Parathyroid adenoma (tissue), 2 donors: ENCODE measurements around the gene C12orf43.

Experiments used
- H2AFZ ChIP-seq: fragments of 300-600 bp; sonication (generic); one replicate; pipeline ENCODE4 v1.7.0; 2017; ENCODE audit warnings: antibody characterized with exemption, mild to moderate bottlenecking
- H3K27ac ChIP-seq: fragments of 300-600 bp; sonication (generic); one replicate; pipeline ENCODE4 v1.7.0; 2017
- H3K27me3 ChIP-seq: fragments of 300-600 bp; sonication (generic); one replicate; pipeline ENCODE4 v1.7.0; 2017; ENCODE audit warnings: low read length; ENCODE audit not compliant: control insufficient read depth, insufficient read depth
- H3K36me3 ChIP-seq: fragments of 300-600 bp; sonication (generic); one replicate; pipeline ENCODE4 v1.7.0; 2017; ENCODE audit warnings: low read length; ENCODE audit not compliant: control insufficient read depth, insufficient read depth
- H3K4me1 ChIP-seq: fragments of 300-600 bp; sonication (generic); one replicate; pipeline ENCODE4 v1.7.0; 2017; ENCODE audit warnings: control low read depth
- H3K4me2 ChIP-seq: fragments of 300-600 bp; sonication (generic); one replicate; pipeline ENCODE4 v1.7.0; 2017; ENCODE audit warnings: low read length
- H3K4me3 ChIP-seq: fragments of 300-600 bp; sonication (generic); one replicate; pipeline ENCODE4 v1.7.0; 2017; ENCODE audit warnings: low read depth, low read length
- H3K79me2 ChIP-seq: fragments of 300-600 bp; sonication (generic); one replicate; pipeline ENCODE4 v1.7.0; 2017; ENCODE audit warnings: control low read depth
- H3K9ac ChIP-seq: fragments of 300-600 bp; sonication (generic); one replicate; pipeline ENCODE4 v1.7.0; 2017; ENCODE audit warnings: mild to moderate bottlenecking
- H3K9me3 ChIP-seq: fragments of 300-600 bp; sonication (generic); one replicate; pipeline ENCODE4 v1.7.0; 2017; ENCODE audit warnings: low read length; ENCODE audit not compliant: control insufficient read depth
- CTCF ChIP-seq: fragments of 300-600 bp; sonication (generic); IDR thresholded peaks from one replicate; pipeline ENCODE4 v1.7.0; 2017; ENCODE audit warnings: antibody characterized with exemption, mild to moderate bottlenecking
- donor health status: primary hyperparathyroidism.

C12orf43 gene

GRCh38 chr12:120979862-120980696, 36.2 kb downstream of the C12orf43 start:
- Histone ChIP-seq H3K27me3 (no peaks in the 10 kb centered on the region), H3K36me3 (no peaks in the 10 kb centered on the region), H3K9me3 (no peaks in the 10 kb centered on the region), H3K4me3 (no peak overlapping the region), H3K79me2 (no peaks in the 10 kb centered on the region), H2AFZ (no peak overlapping the region), H3K9ac (no peak overlapping the region), H3K4me1 (no peaks in the 10 kb centered on the region), H3K4me2 (no peak overlapping the region), H3K27ac (no peak overlapping the region)
- TF ChIP-seq CTCF = no peak

GRCh38 chr12:120979220-120979861, 36.9 kb downstream of the C12orf43 start:
- H3K9me3 ChIP-seq = no peaks in the 10 kb centered on the region
- H3K9ac ChIP-seq = no peak overlapping the region
- no peak overlapping the region for H2AFZ ChIP-seq
- TF ChIP-seq CTCF = no peak
- H3K36me3 ChIP-seq = no peaks in the 10 kb centered on the region
- H3K4me3 ChIP-seq = no peak overlapping the region
- no peaks in the 10 kb centered on the region for H3K4me1 ChIP-seq
- H3K27ac ChIP-seq = no peak overlapping the region
- no peaks in the 10 kb centered on the region for H3K27me3 ChIP-seq
- no peak overlapping the region for H3K4me2 ChIP-seq
- H3K79me2 ChIP-seq = no peaks in the 10 kb centered on the region

GRCh38 chr12:120978296-120979219, 37.7 kb downstream of the C12orf43 start, which contains the start of gene HNF1A:
Gene HNF1A (plus strand): TSS chr12:120978543. CDS start chr12:120978769, 226 bp downstream.
- no peak within 1 kb of the TSS for H3K4me3 ChIP-seq
- H3K4me1 ChIP-seq = no peaks in the 10 kb centered on the region
- no peak within 1 kb of the TSS for H3K9ac ChIP-seq
- no peaks in the 10 kb centered on the region for H3K36me3 ChIP-seq
- H3K27me3 ChIP-seq = no peaks in the 10 kb centered on the region
- no peak for TF ChIP-seq CTCF
- no peak within 1 kb of the TSS for H2AFZ ChIP-seq
- H3K4me2 ChIP-seq = no peak within 1 kb of the TSS
- H3K79me2 ChIP-seq = no peaks in the 10 kb centered on the region
- H3K27ac ChIP-seq = no peak within 1 kb of the TSS
- no peaks in the 10 kb centered on the region for H3K9me3 ChIP-seq

- H3K36me3 ChIP-seq = no peaks in the 10 kb centered on the region
- no peak overlapping the region for H2AFZ ChIP-seq
- no peak overlapping the region for H3K27ac ChIP-seq
- no peak overlapping the region for H3K4me2 ChIP-seq
- H3K4me3 ChIP-seq = no peak overlapping the region
- H3K79me2 ChIP-seq = no peaks in the 10 kb centered on the region
- no peak for TF ChIP-seq CTCF
- no peak overlapping the region for H3K9ac ChIP-seq
- no peaks in the 10 kb centered on the region for H3K9me3 ChIP-seq
- no peaks in the 10 kb centered on the region for H3K27me3 ChIP-seq
- no peaks in the 10 kb centered on the region for H3K4me1 ChIP-seq
Observed at GRCh38 chr12:120977531-120978295, 38.6 kb downstream of the C12orf43 start.
